NCI-H2196 (cell line): ENCODE results near the gene C20orf96.
"Not testable (repeated sequence)": the region's sequence is repeated elsewhere in the genome, so short reads cannot be mapped to it uniquely, and the experiment has no call there.

Source experiments
- DNase-seq: peaks from one replicate; lab custom pipeline; 2025; ENCODE audit not compliant: unreplicated experiment; lab: John Stamatoyannopoulos, UW

Gene C20orf96

DNA sequence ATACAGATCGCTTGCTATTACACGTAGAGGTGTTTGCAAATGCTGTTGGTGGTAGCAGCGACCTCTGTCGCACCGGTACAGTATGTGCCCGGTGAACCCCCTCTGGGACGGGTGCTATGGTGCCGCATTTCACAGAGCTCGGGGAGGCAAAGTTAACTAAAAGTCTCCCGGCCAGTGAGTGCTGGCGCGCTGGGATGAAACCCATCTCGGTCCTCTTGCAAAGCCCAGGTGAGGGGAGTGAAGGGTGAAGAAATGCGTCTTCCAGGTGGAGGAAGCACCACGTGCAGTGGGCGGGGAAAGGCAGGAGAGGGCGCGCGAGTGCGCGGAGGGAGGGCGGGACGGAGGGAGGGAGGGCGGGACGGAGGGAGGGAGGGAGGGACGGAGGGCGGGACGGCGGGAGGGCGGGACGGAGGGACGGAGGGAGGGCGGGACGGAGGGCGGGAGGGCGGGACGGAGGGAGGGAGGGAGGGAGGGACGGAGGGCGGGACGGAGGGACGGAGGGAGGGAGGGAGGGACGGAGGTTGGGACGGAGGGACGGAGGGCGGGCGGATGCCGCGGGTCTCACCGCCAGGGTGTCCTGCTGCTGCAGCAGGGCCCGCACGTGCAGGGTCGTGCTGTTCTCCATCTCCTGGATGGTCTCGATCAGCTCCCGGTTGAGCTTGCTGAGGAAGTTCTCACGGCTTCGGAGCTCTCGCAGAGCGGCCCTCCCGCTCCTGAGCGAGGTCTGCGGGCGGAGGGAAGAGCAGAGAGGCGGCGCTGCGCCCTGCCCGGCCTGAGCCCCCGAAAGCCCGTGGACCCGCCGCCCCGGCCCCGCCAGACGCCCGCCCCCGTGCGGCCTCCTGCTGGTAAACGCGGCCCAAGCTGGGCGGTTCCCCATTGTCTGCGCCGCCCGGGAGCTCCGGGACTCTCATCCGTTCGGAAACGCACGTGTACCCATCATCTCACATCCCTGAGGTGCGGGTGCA lies 11.7 kb downstream of the C20orf96 start:
- no peak for DNase-seq

DNA sequence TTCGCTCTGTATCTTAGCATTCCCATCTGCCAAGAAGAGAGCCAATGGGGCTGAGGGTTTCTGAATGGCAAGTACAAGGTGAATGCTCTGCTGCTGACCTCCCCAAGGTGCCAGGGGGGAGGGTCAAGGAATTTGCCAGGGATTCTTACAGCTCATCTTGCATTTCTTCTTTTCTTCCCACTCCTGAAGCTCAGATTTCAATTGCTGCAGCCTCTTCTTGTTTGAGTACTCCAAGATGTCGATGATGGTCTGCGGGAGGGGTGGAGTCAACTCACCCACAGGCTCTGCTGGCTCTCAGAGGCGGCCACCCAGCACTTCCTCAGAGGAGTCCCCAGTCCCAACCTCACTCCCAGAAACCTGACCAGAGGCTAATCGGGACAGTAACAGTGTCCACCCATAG lies 12.4 kb downstream of the C20orf96 start:
- DNase-seq, result no peak

DNA sequence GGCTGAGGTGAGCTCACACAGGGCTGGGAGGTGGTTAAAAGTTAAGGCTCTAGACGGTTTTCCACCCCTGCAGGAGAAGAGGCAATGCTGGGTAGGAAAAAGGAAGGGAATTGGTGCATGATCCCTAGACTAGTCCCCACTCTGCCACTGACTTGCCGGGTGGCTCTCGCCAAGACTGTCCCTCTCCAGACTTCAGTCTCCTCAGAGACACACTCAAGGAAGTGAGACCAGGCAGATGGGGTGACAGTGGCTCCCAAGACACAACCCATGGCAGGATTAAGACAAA lies 13.1 kb downstream of the C20orf96 start:
- DNase-seq, result no peak

DNA sequence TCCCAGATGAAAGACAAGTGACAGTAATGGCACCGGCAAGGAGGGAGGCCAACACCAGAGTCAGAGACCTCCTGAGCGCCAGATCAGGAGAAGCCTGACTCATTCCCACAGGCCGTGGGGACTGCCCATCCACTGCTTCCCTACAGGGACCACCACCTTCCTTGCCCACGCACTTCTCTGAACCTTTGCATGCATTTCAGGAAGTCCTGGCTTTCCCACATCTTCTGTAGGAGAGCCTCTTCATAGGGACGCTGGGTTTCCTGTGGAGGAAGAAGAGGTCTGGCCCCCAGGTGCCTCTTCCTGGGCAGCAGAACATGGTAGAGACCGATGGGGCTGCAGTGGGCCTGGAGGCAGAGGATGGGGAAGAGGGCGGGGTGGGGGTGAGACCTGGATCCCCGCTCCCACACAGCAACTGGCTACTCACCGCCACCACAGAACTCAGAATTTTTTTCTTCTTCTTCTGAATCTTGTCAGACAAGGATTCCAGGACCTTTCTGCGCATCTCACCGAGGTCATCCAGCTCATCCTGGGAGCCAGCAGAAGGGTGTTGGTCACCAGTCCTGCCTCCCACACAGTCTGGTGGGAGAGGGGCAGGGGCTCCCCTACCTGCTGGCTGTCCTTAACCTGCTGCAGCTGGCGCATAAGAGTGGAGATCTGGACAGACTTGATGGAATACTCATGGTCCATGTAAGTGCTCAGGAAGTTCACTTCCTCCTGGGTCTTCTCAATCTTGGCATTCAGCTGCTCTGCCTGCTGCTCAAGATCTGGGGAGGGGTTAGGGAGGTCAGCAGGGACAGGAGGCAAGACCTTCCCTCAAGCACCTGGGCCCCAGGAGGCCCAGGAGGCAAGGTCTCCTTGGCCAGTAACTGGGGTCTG lies 13.7 kb downstream of the C20orf96 start:
- no peak for DNase-seq

DNA sequence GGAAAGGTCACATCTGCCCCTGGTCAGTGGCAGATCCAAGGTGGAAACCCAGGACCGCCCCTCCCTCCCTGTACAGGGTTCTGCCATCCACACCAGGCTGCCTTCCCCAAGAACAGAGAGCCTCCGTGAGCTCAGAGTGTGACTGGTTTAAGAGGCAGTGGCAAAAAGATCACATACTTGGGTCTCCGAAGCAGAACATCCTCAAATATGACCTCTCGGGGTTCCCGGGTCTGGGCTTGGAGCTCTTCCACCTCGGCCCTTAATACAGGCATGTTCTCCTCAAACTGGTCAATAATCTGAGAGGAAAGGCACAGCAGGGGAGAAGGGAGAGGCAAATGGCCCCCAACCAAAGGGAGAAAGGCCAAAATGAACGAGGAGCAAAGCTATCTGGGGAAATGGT lies 14.8 kb downstream of the C20orf96 start:
- DNase-seq, result no peak

DNA sequence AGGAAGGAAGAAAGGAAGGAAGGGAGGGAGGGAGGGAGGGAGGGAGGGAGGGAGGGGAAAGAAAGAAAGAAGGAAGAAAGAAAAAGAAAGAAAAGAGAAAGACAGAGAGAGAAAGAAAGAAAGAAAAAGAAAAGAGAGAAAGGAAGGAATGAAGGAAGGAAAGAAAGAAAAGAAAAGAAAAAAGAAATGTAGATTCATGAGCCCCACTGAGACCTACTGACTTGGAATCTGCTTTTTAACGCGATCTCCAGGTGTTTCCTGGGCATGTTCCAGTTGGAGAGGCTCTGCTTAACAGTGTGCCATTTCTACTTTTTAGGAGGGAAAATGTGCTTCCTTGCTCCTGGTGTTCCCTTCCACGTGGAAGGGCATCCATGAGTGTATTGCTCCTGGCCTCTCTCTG lies 16.7 kb downstream of the C20orf96 start:
- DNase-seq, result no peak

DNA sequence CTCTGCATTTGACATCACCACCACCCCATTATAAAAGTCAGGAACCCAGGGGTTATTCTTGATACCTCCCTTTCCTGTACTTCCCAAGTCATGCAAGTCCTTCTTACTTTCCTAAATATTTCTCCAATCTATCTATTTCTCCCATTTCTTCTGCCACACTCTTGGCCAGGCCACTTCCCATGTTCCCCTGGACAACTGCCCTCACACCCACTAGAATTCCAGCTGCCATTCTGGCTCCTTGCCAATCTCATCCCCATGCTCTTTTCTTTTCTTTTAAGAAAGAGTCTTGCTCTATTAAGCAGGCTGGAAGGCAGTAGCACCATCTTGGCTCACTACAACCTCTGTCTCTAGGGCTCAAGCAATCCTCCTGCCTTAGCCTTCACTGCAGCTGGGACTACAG lies 17.8 kb downstream of the C20orf96 start:
- no peak for DNase-seq

DNA sequence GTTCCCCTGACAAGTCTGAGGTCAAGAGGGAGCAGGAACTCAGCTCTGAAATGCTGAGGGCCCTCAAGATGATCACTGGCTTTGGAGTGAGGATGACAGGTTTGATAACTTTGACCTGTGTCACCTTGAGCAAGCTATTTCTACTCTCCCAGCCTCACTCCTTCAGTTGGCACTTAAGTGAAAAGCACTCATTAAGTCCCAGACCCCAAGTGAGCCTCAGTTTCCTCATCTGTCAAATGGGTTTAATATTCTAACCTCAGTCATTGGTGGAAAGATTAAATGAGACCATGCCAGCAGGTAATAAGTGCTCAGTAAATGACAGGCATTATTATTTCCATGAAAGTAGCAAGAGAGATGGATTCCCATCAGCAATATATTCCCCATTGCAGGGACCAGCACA lies 19.0 kb downstream of the C20orf96 start:
- DNase-seq, result no peak

DNA sequence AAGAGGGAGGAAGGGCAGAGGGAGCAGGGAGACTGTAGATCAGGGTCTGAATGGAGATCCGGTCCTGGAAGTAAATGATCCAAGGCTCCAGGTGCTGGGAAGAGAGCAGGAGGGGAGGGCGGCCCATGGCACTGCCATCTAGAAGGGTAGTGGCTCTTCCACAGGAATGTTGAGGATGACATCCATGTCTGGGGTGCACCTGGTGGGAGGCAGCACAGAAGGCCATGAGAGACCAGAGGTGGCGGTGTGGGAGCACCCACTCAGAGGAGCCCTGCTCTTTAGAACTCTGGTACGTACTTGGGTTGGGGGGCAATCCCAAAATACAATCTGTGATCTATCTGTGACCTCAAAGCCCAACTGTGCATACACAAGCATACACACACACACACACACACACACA lies 19.5 kb downstream of the C20orf96 start:
- no peak for DNase-seq

DNA sequence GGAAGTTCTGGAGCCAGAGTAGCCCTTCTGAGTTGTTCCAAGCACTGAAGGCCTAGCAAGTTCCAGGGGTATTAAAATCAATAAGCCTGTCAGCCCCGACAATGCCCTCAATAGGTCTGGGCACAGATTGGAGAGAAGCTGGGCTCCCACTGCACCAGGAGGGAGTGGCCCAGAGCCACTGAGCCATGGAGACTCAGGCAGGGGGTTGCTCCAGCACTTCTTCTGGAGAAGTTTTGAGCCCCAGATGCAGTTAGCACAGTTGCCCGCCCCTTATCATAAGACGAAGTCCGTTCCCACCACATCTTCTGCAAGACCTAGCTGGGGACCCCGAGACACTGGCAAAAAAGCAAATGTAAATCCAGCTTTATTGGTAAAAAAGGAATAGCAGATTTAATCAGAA lies 20.0 kb downstream of the C20orf96 start:
- DNase-seq, result no peak

DNA sequence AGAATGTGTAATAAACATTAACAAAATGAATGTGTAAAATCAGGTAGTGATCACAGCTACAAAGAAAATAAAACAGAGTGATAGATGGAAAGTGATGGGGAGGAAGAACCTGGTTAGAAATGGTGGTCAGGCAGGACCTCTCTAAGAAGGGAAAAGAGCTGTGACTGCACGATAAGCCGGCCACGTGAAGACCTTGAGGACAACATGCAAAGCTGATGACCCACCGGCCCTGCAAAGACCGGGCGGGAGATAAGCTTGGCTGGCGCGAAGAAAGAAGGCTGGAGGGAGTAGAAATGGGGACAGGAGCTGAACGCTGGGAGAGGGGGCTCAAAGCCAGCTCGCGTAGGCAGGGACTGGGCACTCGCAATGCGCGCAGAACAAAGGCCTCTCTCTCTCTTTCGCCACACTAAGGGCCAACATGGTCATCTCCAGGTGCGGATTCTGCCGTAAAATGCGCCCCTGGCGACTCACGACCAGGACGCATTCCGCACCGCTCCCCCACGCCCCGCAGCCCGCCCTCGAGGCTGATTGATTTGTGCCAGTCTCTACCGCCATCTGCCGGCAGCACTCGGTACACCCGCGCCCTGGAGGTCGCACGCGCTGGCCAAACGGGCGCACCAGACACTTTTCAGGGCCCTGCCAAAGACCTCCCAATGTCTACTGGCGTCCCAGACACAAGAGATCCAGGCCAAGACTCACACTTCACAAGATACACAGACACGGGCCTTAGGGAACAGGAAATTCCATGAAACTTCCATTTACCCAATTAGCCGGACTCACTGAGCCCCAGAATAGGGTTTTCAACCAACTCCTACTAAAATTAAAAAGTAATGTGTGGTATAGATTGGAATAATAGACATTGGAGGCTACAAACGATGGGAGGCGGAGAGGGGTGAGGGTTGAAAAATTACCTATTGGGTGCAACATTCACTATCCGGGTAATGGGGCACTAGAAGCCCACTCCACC lies 23.7 kb downstream of the C20orf96 start:
- peak; percentile 92 for DNase-seq

DNA sequence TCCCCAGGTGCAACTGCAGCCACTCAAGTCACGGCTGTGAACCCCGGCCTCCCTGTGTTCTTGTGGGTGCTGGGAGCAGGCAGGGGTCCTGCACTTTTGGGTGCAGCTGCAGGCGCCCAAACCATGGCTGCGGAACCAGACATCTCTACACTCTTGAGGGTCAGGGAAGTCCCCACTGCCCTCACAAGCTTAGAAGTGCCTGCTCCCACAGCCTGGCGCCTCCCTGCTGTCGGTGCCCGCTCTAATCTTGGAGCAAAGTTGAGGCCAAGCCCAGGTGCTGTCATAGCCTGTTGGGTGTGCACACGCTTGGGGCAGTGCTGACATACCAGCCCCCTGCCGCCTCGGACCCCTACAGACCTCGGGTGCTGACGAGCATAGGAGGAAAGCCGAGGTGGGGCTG lies 26.8 kb downstream of the C20orf96 start:
- no peak for DNase-seq

DNA sequence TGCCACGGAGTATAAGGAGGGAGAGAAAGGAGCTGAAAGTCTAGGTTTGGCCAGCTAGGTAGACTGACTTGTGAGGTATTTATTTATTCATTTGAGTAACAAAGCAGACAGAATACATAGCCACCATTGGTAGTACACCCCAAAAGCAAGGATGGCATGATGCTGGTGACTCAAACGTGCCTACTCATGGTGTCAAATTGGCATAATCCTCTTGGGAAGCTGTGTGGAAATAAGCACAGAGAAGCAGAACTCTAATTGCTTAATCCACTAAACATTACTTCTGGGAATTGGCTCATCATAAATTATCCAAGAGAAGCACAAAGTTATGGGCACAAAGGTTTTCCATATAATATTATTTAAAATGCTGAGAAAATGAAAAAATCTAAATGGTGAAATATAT lies 30.6 kb downstream of the C20orf96 start:
- no peak for DNase-seq

DNA sequence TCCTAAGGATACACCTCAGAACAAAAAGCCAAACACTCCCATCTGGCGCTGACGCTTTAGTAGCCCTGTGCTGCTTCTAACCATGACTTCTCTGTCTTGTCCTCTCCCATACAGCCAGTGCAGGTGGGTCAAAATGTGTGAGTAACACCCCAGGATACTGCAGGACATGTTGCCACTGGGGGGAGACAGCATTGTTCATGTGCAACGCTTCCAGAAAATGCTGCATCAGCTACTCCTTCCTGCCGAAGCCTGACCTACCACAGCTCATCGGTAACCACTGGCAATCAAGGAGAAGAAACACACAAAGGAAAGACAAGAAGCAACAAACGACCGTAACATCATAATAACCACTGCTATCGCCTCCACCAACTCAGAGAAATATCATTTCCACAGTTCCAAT lies 31.6 kb downstream of the C20orf96 start:
- DNase-seq, result no peak

DNA sequence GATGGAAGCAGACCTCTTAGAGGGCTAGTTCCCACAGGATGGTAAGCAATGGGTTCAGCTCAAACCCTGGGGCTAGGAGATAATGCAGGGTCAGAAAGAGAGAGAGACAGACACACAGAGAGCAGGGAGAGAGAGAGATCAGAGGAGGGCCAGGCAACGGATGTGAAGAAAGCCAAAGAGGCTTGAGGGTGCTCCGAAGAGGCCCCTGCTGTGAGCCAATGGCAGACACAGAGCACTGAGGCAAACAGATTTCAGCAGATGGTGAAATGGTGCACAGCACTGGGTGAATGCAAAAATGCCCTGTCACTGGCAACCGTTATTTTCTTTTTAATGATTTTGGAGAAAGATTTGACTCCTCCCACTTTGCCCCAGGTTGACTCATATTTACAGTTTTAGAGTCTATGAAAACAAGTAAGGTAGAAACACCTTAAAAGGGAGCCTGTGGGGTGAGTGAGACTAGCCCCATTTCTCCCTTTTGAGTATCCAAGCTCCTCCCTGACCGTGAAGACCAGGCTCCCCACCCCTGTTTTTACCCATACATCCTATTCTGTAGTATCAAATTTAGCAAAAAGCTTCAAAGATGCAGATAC lies 32.2 kb downstream of the C20orf96 start:
- DNase-seq, result no peak

DNA sequence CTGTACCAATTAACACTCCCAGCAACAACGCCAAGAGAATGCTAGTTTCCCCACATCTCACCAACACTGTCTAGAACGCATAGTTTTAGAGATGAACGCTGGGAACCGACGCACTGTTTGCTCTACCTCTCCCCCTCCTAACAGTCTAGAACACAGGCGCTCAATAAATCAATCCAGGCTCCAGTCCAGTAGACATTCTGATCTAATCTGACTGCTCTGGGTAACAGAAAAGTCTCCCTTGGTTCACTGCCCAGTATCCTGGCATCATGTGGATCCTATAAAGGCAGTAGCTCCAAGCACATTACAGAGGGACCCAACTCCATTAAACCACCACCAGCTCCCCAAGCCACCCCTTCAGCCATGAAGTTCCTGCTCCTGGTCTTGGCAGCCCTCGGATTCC lies 33.1 kb downstream of the C20orf96 start, which contains the start of gene DEFB132:
Gene DEFB132 (plus strand): TSS at position 306 of the 400 bp plus-strand sequence. CDS start 55 bp downstream, at position 361.
- no peak for DNase-seq

DNA sequence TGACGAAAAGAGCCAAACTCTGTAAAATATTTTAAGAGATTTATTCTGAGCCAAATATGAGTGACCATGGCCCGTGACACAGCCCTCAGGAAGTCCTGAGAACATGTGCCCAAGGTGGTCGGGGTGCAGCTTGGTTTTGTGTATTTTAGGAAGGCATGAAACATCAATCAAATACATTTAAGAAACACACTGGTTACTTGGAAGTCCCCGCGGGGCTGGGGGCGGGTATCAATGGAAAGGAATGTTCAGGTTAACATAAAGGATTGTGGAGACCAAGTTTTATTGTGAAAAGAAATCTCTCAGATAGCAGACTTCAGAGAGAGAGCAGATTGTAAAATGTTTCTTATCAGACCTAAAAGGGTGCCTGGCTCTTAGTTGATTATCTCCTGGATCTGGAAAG lies 37.1 kb downstream of the C20orf96 start:
- not testable (repeated sequence) for DNase-seq

DNA sequence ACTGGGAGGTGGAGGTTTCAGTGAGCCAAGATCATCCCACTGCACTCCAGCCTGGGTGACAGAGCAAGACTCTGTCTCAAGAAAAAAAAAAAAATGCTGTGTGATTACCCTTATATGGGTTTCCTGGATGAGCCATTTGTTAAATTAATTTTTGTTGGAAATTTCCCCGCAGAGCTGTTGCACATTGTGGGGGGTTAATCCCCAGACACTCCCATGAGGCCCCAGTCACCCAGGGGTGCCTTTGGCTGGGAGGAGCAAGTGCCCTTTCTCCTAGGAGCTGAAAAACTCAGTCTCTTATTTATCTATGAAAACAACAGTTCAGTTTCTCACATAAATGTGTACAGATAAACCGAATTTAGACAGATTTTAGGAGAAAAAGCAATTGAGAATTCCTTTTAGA lies 37.7 kb downstream of the C20orf96 start:
- DNase-seq, result no peak

DNA sequence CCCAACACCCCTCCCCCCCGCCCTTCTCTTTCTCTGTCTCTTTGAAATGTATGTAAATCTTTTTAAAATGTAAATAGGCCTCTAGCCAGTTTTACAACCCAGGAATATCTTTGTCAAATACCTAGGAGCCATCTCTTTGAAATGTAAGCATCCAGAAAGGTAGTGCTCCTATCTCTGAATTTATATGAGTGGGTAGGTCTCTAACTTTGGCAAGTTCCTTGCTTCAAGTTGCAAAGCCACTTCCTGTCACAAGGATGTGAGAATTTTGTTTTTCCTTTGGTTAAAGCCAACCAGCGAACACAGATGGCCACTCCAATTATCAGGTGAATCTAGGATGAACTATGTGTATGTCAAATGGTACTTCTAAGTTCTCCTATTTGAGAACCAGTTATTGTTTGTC lies 39.2 kb downstream of the C20orf96 start:
- no peak for DNase-seq

DNA sequence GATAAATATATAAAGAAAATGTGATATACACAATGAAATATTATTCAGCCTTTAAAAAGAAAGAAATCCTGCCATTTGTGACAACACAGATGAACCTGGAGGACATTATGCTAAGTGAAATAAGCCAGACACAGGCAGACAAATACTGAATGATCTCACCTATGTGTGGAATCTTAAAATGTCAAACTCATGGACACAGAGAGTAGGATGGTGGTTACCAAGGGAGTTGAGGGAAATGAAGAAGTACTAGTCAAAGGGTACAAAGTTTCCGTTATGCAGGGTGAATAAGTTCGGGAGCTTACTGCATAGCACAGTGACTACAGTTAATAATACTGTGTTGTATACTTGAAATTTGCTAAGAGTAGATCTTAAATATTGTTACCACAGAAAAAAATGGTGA lies 47.6 kb downstream of the C20orf96 start:
- no peak for DNase-seq

DNA sequence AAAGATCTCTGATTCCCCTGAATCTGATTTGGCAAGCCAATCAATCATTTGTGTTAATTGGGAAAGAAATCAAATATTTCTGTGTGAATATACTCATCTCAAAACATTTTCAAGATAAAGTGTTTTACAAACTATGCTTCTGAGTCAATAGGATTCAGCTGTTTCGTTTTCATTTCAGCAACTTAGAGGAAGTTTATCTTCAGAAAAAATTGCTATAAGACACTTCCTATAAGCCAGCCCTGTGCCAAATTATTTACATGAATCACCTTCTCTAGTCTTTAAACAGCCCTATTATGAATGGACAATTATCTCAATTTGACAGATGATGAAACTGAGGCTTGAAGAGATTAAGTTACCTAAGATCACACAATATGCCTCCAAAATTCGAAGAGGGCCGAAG lies 52.6 kb downstream of the C20orf96 start:
- no peak for DNase-seq
